ENCODE measurements around the gene TRIM63. TPM values are rescaled to one million over a fixed set of nuclear protein-coding genes. Genes with fewer than 3 reads are reported as not detected.

Gene TRIM63
- total and polyA plus RNA-seq, 9 of the 15 experiments (the other 6 are each of a cell fraction or from before 2014, with no cell fraction given), result 0.08 to 0.57 (median 0.36) TPM

DNA sequence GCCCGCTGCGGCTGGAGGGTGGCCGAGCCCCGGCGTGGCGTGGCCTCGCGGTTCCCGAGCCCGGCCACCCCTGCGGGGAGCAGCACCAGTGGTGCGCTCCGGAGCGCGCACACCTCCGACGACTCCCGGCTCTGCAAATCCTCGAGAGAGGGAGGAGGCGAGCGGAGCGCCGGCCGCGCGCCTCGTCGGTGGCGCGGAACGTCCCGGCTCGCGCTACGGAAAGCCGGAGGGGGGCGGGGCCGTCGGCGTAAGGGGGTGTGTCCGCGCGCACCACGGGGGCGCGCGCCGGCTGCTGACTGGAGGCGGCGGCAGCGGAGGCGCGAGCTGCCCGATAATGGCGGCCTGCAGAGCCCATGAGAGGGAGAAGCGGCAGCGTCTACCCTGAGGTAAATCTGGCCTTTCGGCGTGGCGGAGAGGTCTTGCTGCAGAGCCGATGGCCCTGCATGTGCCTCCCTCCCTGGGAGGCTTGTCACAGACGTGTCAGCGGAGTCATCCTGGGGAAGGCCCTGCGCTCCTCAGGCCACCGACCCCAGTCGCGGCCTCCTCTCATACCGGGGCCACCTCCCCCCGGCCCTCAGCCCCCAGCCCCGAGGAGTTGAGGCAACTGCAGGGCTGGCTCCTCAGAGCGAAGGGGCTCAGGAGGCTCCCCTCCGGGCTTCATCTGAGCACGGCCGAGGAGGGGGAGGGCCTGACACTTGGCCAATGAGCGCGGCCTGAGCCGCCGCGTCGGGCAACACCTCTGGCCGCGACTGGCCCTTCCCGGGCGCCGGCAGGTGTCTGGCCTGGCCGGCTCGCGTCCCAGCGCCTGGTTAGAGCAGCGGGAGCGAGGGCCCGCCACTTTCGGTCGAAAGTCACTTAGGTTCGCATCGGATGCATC is 44.3 kb upstream of the TRIM63 start, which contains the start of gene PDIK1L (continued):
- TF ChIP-seq STAT5A (IDR thresholded peaks at IDR 0.05; ENCODE audit: borderline replicate concordance, low read length) (no peak), ZNF444 (CRISPR knock-in tag; IDR thresholded peaks at IDR 0.05) (no peak), E2F8 (IDR thresholded peaks at IDR 0.05; ENCODE audit: low read depth, partially characterized antibody) (no peak), CCAR2 (IDR thresholded peaks at IDR 0.05; ENCODE audit: low read depth, low read length) (no peak), NUFIP1 (IDR thresholded peaks at IDR 0.05; ENCODE audit: partially characterized antibody) (no peak), CBX3 (IDR thresholded peaks at IDR 0.05; ENCODE audit: borderline replicate concordance in 1 of 2, low read length in 2 of 2) (peak in 1 of 2 experiments; percentile 49; a peak in 1 of 3 replicates), ILF3 (IDR thresholded peaks at IDR 0.05; ENCODE audit: borderline replicate concordance) (no peak), ZBTB17 (CRISPR knock-in tag; IDR thresholded peaks at IDR 0.05) (peak; percentile 78; the same call in 1 of the 2 replicates), MTF1 (CRISPR knock-in tag; IDR thresholded peaks at IDR 0.05; ENCODE audit: borderline replicate concordance) (no peak; the same call in 1 of the 2 replicates), WHSC1 (IDR thresholded peaks at IDR 0.05; ENCODE audit: low read length) (no peak), PHF21A (IDR thresholded peaks at IDR 0.05; ENCODE audit: borderline replicate concordance, low read depth) (peak; percentile 64; the same call in 1 of the 2 replicates), ARID3A (IDR thresholded peaks at IDR 0.05; ENCODE audit: borderline replicate concordance, low read depth, low read length) (no peak), ELK1 (CRISPR knock-in tag; IDR thresholded peaks at IDR 0.05) (no peak), SNRNP70 (optimal IDR thresholded peaks at IDR 0.05; ENCODE audit: low read depth, low read length) (no peak)
- TF ChIP-seq, protein P1, sequence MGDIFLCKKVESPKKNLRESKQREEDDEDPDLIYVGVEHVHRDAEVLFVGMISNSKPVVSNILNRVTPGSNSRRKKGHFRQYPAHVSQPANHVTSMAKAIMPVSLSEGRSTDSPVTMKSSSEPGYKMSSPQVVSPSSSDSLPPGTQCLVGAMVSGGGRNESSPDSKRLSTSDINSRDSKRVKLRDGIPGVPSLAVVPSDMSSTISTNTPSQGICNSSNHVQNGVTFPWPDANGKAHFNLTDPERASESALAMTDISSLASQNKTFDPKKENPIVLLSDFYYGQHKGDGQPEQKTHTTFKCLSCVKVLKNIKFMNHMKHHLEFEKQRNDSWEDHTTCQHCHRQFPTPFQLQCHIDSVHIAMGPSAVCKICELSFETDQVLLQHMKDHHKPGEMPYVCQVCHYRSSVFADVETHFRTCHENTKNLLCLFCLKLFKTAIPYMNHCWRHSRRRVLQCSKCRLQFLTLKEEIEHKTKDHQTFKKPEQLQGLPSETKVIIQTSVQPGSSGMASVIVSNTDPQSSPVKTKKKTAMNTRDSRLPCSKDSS (IDR thresholded peaks at IDR 0.05; ENCODE audit: low read depth, partially characterized antibody), result no peak
- TF ChIP-seq, protein P2, sequence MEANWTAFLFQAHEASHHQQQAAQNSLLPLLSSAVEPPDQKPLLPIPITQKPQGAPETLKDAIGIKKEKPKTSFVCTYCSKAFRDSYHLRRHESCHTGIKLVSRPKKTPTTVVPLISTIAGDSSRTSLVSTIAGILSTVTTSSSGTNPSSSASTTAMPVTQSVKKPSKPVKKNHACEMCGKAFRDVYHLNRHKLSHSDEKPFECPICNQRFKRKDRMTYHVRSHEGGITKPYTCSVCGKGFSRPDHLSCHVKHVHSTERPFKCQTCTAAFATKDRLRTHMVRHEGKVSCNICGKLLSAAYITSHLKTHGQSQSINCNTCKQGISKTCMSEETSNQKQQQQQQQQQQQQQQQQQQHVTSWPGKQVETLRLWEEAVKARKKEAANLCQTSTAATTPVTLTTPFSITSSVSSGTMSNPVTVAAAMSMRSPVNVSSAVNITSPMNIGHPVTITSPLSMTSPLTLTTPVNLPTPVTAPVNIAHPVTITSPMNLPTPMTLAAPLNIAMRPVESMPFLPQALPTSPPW (CRISPR knock-in tag; IDR thresholded peaks at IDR 0.05), result peak; percentile 27; the same call in 1 of the 2 replicates
